Measurements from ENCODE around the gene ULK2.

DNA sequence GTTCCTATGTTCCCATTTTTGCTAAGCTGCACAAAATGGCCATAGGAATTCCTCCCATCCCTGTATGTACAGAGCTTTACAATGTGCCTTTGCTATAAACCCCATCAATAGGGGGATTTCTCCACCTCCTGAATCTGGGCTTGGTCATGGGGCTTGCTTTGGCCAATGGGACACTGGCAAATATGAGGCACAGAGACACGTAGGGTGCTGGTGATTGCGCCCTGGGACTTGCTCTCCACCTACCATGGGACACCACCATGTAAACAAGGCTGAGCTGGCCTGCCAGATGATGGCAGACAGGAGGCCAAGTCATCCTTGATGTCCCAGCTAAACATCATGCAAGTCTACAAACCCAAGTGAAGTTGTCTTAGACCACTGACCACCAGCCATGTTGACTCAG lies 104.3 kb downstream of the ULK2 start:
- no peak for TF ChIP-seq POLR2AphosphoS5 (IDR thresholded peaks at IDR 0.05; ENCODE audit: low read depth, low read length)
- no peak for TF ChIP-seq TAF1 (IDR thresholded peaks at IDR 0.05; ENCODE audit: borderline replicate concordance, insufficient read depth, low read length)
- TF ChIP-seq FOXP2 (optimal IDR thresholded peaks at IDR 0.05; ENCODE audit: borderline replicate concordance, extremely low read depth, extremely low read length, insufficient read depth): no peak
- TF ChIP-seq, protein P1, sequence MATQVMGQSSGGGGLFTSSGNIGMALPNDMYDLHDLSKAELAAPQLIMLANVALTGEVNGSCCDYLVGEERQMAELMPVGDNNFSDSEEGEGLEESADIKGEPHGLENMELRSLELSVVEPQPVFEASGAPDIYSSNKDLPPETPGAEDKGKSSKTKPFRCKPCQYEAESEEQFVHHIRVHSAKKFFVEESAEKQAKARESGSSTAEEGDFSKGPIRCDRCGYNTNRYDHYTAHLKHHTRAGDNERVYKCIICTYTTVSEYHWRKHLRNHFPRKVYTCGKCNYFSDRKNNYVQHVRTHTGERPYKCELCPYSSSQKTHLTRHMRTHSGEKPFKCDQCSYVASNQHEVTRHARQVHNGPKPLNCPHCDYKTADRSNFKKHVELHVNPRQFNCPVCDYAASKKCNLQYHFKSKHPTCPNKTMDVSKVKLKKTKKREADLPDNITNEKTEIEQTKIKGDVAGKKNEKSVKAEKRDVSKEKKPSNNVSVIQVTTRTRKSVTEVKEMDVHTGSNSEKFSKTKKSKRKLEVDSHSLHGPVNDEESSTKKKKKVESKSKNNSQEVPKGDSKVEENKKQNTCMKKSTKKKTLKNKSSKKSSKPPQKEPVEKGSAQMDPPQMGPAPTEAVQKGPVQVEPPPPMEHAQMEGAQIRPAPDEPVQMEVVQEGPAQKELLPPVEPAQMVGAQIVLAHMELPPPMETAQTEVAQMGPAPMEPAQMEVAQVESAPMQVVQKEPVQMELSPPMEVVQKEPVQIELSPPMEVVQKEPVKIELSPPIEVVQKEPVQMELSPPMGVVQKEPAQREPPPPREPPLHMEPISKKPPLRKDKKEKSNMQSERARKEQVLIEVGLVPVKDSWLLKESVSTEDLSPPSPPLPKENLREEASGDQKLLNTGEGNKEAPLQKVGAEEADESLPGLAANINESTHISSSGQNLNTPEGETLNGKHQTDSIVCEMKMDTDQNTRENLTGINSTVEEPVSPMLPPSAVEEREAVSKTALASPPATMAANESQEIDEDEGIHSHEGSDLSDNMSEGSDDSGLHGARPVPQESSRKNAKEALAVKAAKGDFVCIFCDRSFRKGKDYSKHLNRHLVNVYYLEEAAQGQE (IDR thresholded peaks at IDR 0.05; ENCODE audit: insufficient read depth in 1 of 2, low read depth in 2 of 2, low read length in 2 of 2): no peak

All from PFSK-1 (cell line).